Body of pancreas (tissue), 4 donors: ENCODE data around the gene QRICH2.

Experiments used
- CTCF ChIP-seq, 7 experiments: fragments of 450-650 bp in 4 of 7; fragments of 200-600 bp in 3 of 7; sonication (generic) in 3 of 7; IDR thresholded peaks; one replicate each; pipeline ENCODE4 v1.5.1; 2016 to 2019; ENCODE audit warnings: antibody characterized with exemption in 7 of 7
- POLR2A ChIP-seq, 3 donors: fragments of 450-650 bp; IDR thresholded peaks; one replicate each; pipeline ENCODE4 v1.6.1; 2016; ENCODE audit warnings: antibody characterized with exemption in 3 of 3, mild to moderate bottlenecking in 2 of 3

- TF ChIP-seq POLR2A (IDR thresholded peaks at IDR 0.05) (no peak), CTCF (IDR thresholded peaks at IDR 0.05) (no peak)
These were observed 6.5 kb upstream of the QRICH2 start for GRCh38 chr17:76314392-76315227.
